CD4-positive, alpha-beta T cell treated with Interleukin-17A for 4 hours (primary cell): ENCODE measurements around the gene NAP1L5.

ENCODE experiments used
- DNase-seq: peaks from one replicate; pipeline ENCODE4 v3.0.0-alpha.2; 2020; ENCODE audit warnings: mixed read lengths

The NAP1L5 gene

GRCh38 chr4:88659890-88660208 is 37.8 kb downstream of the NAP1L5 start:
- no peak for DNase-seq

GRCh38 chr4:88659055-88659889 is 38.4 kb downstream of the NAP1L5 start:
- peak; percentile 52 for DNase-seq

- DNase-seq = no peak
Observed at GRCh38 chr4:88655226-88655625, 42.4 kb downstream of the NAP1L5 start.

- DNase-seq = no peak
Observed at GRCh38 chr4:88653371-88653946, 44.2 kb downstream of the NAP1L5 start.

- DNase-seq = no peak
Observed at GRCh38 chr4:88649716-88650115, 47.9 kb downstream of the NAP1L5 start.

- DNase-seq = no peak
Observed at GRCh38 chr4:88646528-88647280, 50.9 kb downstream of the NAP1L5 start.

GRCh38 chr4:88645994-88646393 is 51.6 kb downstream of the NAP1L5 start:
- no peak for DNase-seq
